GM12878 (cell line): Measurements from ENCODE around the gene RALB. TPM values are rescaled to one million over a fixed set of nuclear protein-coding genes. Genes with fewer than 3 reads are reported as not detected.

Experiments used
- ATAC-seq: fragments of 200-7000 bp; cut with Tn5 transposase; 3 replicates; pipeline ENCODE4 v1.9.1; 2020; ENCODE audit warnings: mild to moderate bottlenecking, moderate library complexity
- Bru-seq: library from RNA; stranded (reverse); fragments of 400-500 nt; gene quantifications from one replicate; lab custom pipeline; 2021; lab: Mats Ljungman, UMichigan
- BruChase-seq, 2 experiments: library from RNA; stranded (reverse); fragments of 400-500 nt; gene quantifications; one replicate each; lab custom pipeline; 2021; lab: Mats Ljungman, UMichigan
- BruUV-seq: library from RNA; stranded (reverse); fragments of 400-500 nt; replicated peaks from 2 replicates; lab custom pipeline; 2021; lab: Mats Ljungman, UMichigan
- CTCF ChIA-PET: fragments of 300-600 bp; sonication (Branson Sonifier 250); formaldehyde crosslinking; extraction: SDS; loops from one replicate; lab custom pipeline; 2021; ENCODE audit warnings: inconsistent platforms; lab: Yijun Ruan, JAX
- POLR2A ChIA-PET: fragments of 350-600 bp; formaldehyde crosslinking; extraction: SDS; loops from one replicate; lab custom pipeline; 2021; ENCODE audit warnings: inconsistent platforms; lab: Charles Lee
- RAD21 ChIA-PET: fragments of 300-600 bp; sonication (Branson Sonifier 250); formaldehyde crosslinking; loops from one replicate; lab custom pipeline; 2023; ENCODE audit warnings: antibody characterized with exemption; ENCODE audit not compliant: unreplicated experiment; lab: Charles Lee
- SMC1A ChIA-PET: fragments of 300-600 bp; sonication (Branson Sonifier 250); formaldehyde crosslinking; loops from one replicate; lab custom pipeline; 2023; ENCODE audit not compliant: unreplicated experiment, uncharacterized antibody; lab: Charles Lee
- DNase-seq: peaks from one replicate; pipeline ENCODE4 v3.0.0-alpha.2; 2011; ENCODE audit warnings: low read depth, low spot score
- FAIRE-seq: peaks from 3 replicates; lab custom pipeline; 2011; peaks lifted over from hg19 to GRCh38; lab: Jason Lieb, UNC
- H2AFZ ChIP-seq: 2 replicates; pipeline ENCODE4 v1.6.0; 2011; ENCODE audit warnings: low read depth, low read length, control low read depth; ENCODE audit not compliant: control insufficient read depth
- H3K27ac ChIP-seq: 2 replicates; pipeline ENCODE4 v1.5.1; 2011; ENCODE audit warnings: control low read depth; ENCODE audit not compliant: control insufficient read depth, insufficient read depth
- H3K27me3 ChIP-seq, 2 experiments: replicated peaks in 1 of 2; 2 replicates each; pipeline versions ENCODE4 v1.6.0 to v1.6.1; 2011; ENCODE audit warnings: low read length in 1 of 2; ENCODE audit not compliant: control insufficient read depth in 2 of 2, insufficient read depth in 2 of 2
- H3K36me3 ChIP-seq, 2 experiments: 2 replicates each; pipeline ENCODE4 v1.5.1; 2011; ENCODE audit warnings: low read length in 1 of 2; ENCODE audit not compliant: control insufficient read depth in 2 of 2, insufficient read depth in 2 of 2
- H3K4me1 ChIP-seq: 2 replicates; pipeline ENCODE4 v1.6.1; 2011; ENCODE audit warnings: mild to moderate bottlenecking, low read length, moderate library complexity, mixed read lengths; ENCODE audit not compliant: control insufficient read depth, insufficient read depth
- H3K4me2 ChIP-seq: 2 replicates; pipeline ENCODE4 v1.6.0; 2011; ENCODE audit warnings: control low read depth; ENCODE audit not compliant: control insufficient read depth, insufficient read depth
- H3K4me3 ChIP-seq: fragments of 200-600 bp; sonication (generic); 2 replicates; pipeline ENCODE4 v1.5.1; 2016
- H3K79me2 ChIP-seq: 2 replicates; pipeline ENCODE4 v1.6.0; 2011; ENCODE audit warnings: low read length; ENCODE audit not compliant: control insufficient read depth, insufficient read depth
- H3K9ac ChIP-seq: 2 replicates; pipeline ENCODE4 v1.8.0; 2011; ENCODE audit warnings: low read length, control low read depth, mixed read lengths; ENCODE audit not compliant: control insufficient read depth, insufficient read depth
- H3K9me3 ChIP-seq: replicated peaks from 3 replicates; pipeline ENCODE4 v1.5.1; 2011; ENCODE audit warnings: mild to moderate bottlenecking, low read length; ENCODE audit not compliant: control insufficient read depth, insufficient read depth
- H4K20me1 ChIP-seq: 2 replicates; pipeline ENCODE4 v1.6.0; 2011; ENCODE audit not compliant: control insufficient read depth, insufficient read depth
- CHD2 ChIP-seq: IDR thresholded peaks from 2 replicates; pipeline ENCODE4 v1.6.1; 2011; ENCODE audit warnings: low read depth, low read length, improper control_type of control experiment, borderline replicate concordance
- NFYB ChIP-seq: IDR thresholded peaks from 2 replicates; pipeline ENCODE4 v1.6.1; 2011; ENCODE audit warnings: low read depth, mild to moderate bottlenecking, low read length, improper control_type of control experiment, moderate library complexity; ENCODE audit not compliant: insufficient read depth
- WRNIP1 ChIP-seq: IDR thresholded peaks from 2 replicates; pipeline ENCODE4 v1.6.1; 2011; ENCODE audit warnings: low read depth, low read length, improper control_type of control experiment, borderline replicate concordance
- ZNF622 ChIP-seq: fragments of 450-650 bp; IDR thresholded peaks from 2 replicates; pipeline ENCODE4 v1.6.1; 2017; ENCODE audit warnings: mild to moderate bottlenecking, inconsistent platforms
- WGBS: methylation state at CpG from one replicate; pipeline ENCODE4 v1.1.6; 2016; ENCODE audit warnings: low lambda C conversion rate; ENCODE audit not compliant: insufficient replicate concordance, insufficient coverage; ENCODE audit errors: missing lambda C conversion rate; 5-methylcytosine and 5-hydroxymethylcytosine counted together
- in situ Hi-C: fragments of 300-500 bp; cut with MboI; formaldehyde crosslinking; loops from 9 replicates; pipeline ENCODE4 v1.14.3; 2018; ENCODE audit warnings: mixed read lengths
- intact Hi-C: fragments of 100-400 bp; cut with micrococcal nuclease; formaldehyde crosslinking; loops from one replicate; pipeline ENCODE4 v1.14.2; 2022; ENCODE audit not compliant: unreplicated experiment
- long read RNA-seq, 2 experiments: library from polyadenylated mRNA; unstranded; transcript quantifications; one replicate each; pipeline ENCODE4 v2.0.0, GENCODE V29; 2019 to 2020
- polyA minus RNA-seq, 3 experiments: library from RNA; depleted of rRNA, polyadenylated mRNA; stranded (reverse); fragments of >200 nt; gene quantifications; 2 replicates each; pipeline ENCODE4 v1.2.3, GENCODE V29; 2011
- polyA plus RNA-seq, 11 experiments: library from polyadenylated mRNA; depleted of rRNA in 4 of 11; unstranded in 6 of 11; stranded (reverse) in 5 of 11; fragments of >200 nt; fragmentation: Nextera tagmentation in 4 of 11; fragmentation: Illumina TruSeq in 1 of 11; extraction: Ambion mirVana in 4 of 11; extraction: Trizol in 1 of 11; gene quantifications; 1 replicate in 1 of 11; 2 replicates in 10 of 11; pipeline versions ENCODE4 v1.2.1 to v1.2.3, GENCODE V29; 2011 to 2016; ENCODE audit warnings: inconsistent platforms in 2 of 11, missing spikeins in 2 of 11, low read depth in 1 of 11
- total RNA-seq, 4 experiments: library from RNA; depleted of rRNA in 3 of 4; stranded (reverse); fragments of >200 nt in 3 of 4; fragmentation: Illumina TruSeq in 1 of 4; extraction: Trizol in 1 of 4; gene quantifications; 2 replicates each; pipeline versions ENCODE4 v1.2.1 to v1.2.3, GENCODE V29; 2013 to 2021
- TF ChIP-seq, protein P1 (sequence below): fragments of 150-350 bp; IDR thresholded peaks from 2 replicates; pipeline ENCODE4 v1.6.1; 2014; ENCODE audit warnings: mild to moderate bottlenecking, low read depth, low read length
- TF ChIP-seq, protein P2 (sequence below): fragments of 450-650 bp; IDR thresholded peaks from 2 replicates; pipeline ENCODE4 v1.6.1; 2016; ENCODE audit warnings: mild to moderate bottlenecking
- TF ChIP-seq, protein P3 (sequence below): fragments of 450-650 bp; IDR thresholded peaks from 2 replicates; pipeline ENCODE4 v1.6.1; 2016; ENCODE audit warnings: mild to moderate bottlenecking, moderate library complexity, borderline replicate concordance

The RALB gene, protein sequence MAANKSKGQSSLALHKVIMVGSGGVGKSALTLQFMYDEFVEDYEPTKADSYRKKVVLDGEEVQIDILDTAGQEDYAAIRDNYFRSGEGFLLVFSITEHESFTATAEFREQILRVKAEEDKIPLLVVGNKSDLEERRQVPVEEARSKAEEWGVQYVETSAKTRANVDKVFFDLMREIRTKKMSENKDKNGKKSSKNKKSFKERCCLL
- total RNA-seq (2013; cell fraction: nucleolus; rRNA removed): 11.1 and 12.0 TPM in 2 replicates
- 21.3 and 26.6 TPM in 2 replicates for total RNA-seq (2014; rRNA removed)
- 23.5 and 24.7 TPM in 2 replicates for total RNA-seq (2014; rRNA removed; fragmentation: Illumina TruSeq; extraction: Trizol)
- 21.7 and 22.5 TPM in 2 replicates for total RNA-seq (2021)
- 25.6 TPM for polyA plus RNA-seq (2011; ENCODE audit: low read depth)
- 39.9 and 58.5 TPM in 2 replicates for polyA plus RNA-seq (2011; rRNA removed)
- polyA plus RNA-seq (2011; cell fraction: cytosol; rRNA removed): 23.2 and 27.7 TPM in 2 replicates
- 12.5 and 12.6 TPM in 2 replicates for polyA plus RNA-seq (2011; cell fraction: nucleus; rRNA removed)
- polyA plus RNA-seq (2012): 33.2 and 42.0 TPM in 2 replicates
- polyA plus RNA-seq (2014; fragmentation: Illumina TruSeq; extraction: Trizol): 36.6 and 40.7 TPM in 2 replicates
- polyA plus RNA-seq (2014; fragmentation: Nextera tagmentation; extraction: Ambion mirVana): 10 to 100 TPM in 1 of 2 experiments, 1 to 10 TPM in 1; 8.3 to 15.9 TPM
- 18.6 and 23.6 TPM in 2 replicates for polyA plus RNA-seq (2014; rRNA removed)
- 10 to 100 TPM; 47.6 to 54.0 TPM for polyA plus RNA-seq (2016; fragmentation: Nextera tagmentation; extraction: Ambion mirVana)
- 14.6 and 17.8 TPM in 2 replicates for polyA minus RNA-seq (2011; rRNA and poly(A)+ RNA removed)
- 7.1 and 10.8 TPM in 2 replicates for polyA minus RNA-seq (2011; cell fraction: cytosol; rRNA and poly(A)+ RNA removed)
- polyA minus RNA-seq (2011; cell fraction: nucleus; rRNA and poly(A)+ RNA removed): 3.9 and 6.3 TPM in 2 replicates
- percentile 84 among the genes with signal in this experiment for Bru-seq, nascent RNA
- percentile 86 among the genes with signal in this experiment for BruChase-seq, experiment 1, labeled RNA remaining after a 6-hour chase
- percentile 81 among the genes with signal in this experiment for BruChase-seq, experiment 2, labeled RNA remaining after a 2-hour chase
- long read RNA-seq, experiment 1, transcript RALB-201 (5 exons, 2,344 nt): major isoform, 20 of 44 reads
- long read RNA-seq, experiment 1, transcript RALB-203 (5 exons, 1,252 nt): minor isoform, 12 of 44 reads
- long read RNA-seq, experiment 1, partial matches to known transcripts: 9 of 44 reads
- long read RNA-seq, experiment 1, other reads (novel, unspliced or antisense): 2 of 44 reads
- long read RNA-seq, experiment 2, transcript RALB-203 (5 exons, 1,252 nt): minor isoform, 51 of 166 reads
- long read RNA-seq, experiment 2, transcript RALB-201 (5 exons, 2,344 nt): major isoform, 87 of 166 reads
- long read RNA-seq, experiment 2, partial matches to known transcripts: 17 of 166 reads
- long read RNA-seq, experiment 2, other reads (novel, unspliced or antisense): 11 of 166 reads

DNA sequence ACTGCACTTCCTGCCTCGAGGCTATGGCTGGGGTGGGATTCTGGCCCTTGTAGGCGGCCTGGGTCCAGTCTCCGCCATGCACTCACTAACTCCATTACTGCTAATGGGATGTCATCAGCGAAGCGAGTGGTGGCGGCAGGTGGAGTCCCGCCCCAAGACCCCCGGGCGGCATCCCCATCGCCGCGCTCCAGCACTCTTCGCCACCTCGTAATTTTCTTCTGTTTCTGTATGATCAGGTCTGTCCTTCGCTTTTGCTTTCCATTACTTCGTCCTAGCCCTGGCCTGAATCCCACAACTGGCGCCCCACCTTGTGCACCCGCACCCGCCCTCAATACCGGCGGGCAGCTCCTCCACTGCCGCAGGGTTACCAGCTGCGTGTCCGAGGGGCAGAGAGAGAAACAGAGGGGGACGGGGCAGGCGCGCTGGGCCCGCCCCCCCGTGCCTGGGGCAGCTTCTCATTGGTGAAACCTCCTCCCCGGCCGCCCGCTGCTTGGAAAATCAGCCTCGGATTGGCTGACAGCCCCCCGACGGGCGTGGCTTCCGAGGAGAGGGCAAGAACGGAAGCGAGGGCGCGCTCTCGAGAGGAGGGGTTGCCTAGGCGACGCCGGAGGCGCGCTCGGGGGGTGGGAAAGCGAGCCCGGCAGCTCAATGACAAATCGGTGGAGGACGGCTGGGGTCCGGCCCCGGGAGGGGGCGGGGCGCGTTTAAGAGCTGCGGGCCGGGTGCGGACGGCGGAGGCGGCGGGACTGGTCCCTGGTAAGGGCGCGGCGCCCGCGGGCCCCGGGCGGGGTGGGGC lies at the start of gene RALB:
Gene RALB, plus strand, starts transcription at position 628 of the 796 bp plus-strand sequence. CDS start 25,813 bp downstream, outside the sequence.
- BruUV-seq: no TSS peak
- ChIA-PET RAD21 (interaction anchor here (0.7 to 3.7 kb wide), 13 partner anchors 9 to 493 kb away, joined by 3 to 53 read pairs (median 4); partner anchors contain the start of genes PTPN4 and TMEM185B), POLR2A (interaction anchor here (0.6 to 2.6 kb wide), 9 partner anchors 11 to 493 kb away, joined by 3 to 22 read pairs (median 4); partner anchors contain the start of genes PTPN4 and TMEM185B), SMC1A (interaction anchor here (0.5 to 4.0 kb wide), 13 partner anchors 9 to 91 kb away, joined by 3 to 35 read pairs (median 5); no protein-coding TSS in a partner anchor), CTCF (interaction anchor here (0.6 to 5.0 kb wide), 14 partner anchors 10 to 221 kb away, joined by 3 to 33 read pairs (median 4); no protein-coding TSS in a partner anchor)
- peaks cover 33% of the 10 kb centered on the region for H3K79me2 ChIP-seq
- peak within 1 kb of the TSS; percentile 71 for H3K9ac ChIP-seq
- H2AFZ ChIP-seq: peak within 1 kb of the TSS; percentile 67
- peaks cover 7% of the 10 kb centered on the region; the same call in 1 of the 2 replicates for H3K4me1 ChIP-seq
- H3K9me3 ChIP-seq: peaks cover 3% of the 10 kb centered on the region; the same call in 1 of the 3 replicates
- under 1% methylated on average over 52 of the region's 71 CpGs for WGBS
- no peaks in the 10 kb centered on the region for H3K36me3 ChIP-seq
- intact Hi-C loops (loop anchor here (1.0 to 2.0 kb wide), 4 partner anchors 22 to 60 kb away; partner anchors contain the start of gene TMEM185B), in situ Hi-C loops (no loop called here)
- DNase-seq: peak; percentile 87
- H3K4me2 ChIP-seq: peak within 1 kb of the TSS; percentile 94
- no peaks in the 10 kb centered on the region for H4K20me1 ChIP-seq
- FAIRE-seq: peak; percentile 35
- peak within 1 kb of the TSS; percentile 51 for H3K27ac ChIP-seq
- peak within 1 kb of the TSS; percentile 91 for H3K4me3 ChIP-seq
- peak; percentile 96 for ATAC-seq
- no peaks in the 10 kb centered on the region for H3K27me3 ChIP-seq
- TF ChIP-seq, protein P1, sequence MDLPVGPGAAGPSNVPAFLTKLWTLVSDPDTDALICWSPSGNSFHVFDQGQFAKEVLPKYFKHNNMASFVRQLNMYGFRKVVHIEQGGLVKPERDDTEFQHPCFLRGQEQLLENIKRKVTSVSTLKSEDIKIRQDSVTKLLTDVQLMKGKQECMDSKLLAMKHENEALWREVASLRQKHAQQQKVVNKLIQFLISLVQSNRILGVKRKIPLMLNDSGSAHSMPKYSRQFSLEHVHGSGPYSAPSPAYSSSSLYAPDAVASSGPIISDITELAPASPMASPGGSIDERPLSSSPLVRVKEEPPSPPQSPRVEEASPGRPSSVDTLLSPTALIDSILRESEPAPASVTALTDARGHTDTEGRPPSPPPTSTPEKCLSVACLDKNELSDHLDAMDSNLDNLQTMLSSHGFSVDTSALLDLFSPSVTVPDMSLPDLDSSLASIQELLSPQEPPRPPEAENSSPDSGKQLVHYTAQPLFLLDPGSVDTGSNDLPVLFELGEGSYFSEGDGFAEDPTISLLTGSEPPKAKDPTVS: no peak
- peak; percentile 85; the same call in 1 of the 2 replicates for TF ChIP-seq CHD2
- TF ChIP-seq WRNIP1: no peak
- no peak for TF ChIP-seq ZNF622
- TF ChIP-seq, protein P2, sequence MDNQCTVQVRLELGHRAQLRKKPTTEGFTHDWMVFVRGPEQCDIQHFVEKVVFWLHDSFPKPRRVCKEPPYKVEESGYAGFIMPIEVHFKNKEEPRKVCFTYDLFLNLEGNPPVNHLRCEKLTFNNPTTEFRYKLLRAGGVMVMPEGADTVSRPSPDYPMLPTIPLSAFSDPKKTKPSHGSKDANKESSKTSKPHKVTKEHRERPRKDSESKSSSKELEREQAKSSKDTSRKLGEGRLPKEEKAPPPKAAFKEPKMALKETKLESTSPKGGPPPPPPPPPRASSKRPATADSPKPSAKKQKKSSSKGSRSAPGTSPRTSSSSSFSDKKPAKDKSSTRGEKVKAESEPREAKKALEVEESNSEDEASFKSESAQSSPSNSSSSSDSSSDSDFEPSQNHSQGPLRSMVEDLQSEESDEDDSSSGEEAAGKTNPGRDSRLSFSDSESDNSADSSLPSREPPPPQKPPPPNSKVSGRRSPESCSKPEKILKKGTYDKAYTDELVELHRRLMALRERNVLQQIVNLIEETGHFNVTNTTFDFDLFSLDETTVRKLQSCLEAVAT: 0 out of 2 replicates have a peak, but pooled peaks have one; percentile 45
- TF ChIP-seq NFYB: peak; percentile 79
- TF ChIP-seq, protein P3, sequence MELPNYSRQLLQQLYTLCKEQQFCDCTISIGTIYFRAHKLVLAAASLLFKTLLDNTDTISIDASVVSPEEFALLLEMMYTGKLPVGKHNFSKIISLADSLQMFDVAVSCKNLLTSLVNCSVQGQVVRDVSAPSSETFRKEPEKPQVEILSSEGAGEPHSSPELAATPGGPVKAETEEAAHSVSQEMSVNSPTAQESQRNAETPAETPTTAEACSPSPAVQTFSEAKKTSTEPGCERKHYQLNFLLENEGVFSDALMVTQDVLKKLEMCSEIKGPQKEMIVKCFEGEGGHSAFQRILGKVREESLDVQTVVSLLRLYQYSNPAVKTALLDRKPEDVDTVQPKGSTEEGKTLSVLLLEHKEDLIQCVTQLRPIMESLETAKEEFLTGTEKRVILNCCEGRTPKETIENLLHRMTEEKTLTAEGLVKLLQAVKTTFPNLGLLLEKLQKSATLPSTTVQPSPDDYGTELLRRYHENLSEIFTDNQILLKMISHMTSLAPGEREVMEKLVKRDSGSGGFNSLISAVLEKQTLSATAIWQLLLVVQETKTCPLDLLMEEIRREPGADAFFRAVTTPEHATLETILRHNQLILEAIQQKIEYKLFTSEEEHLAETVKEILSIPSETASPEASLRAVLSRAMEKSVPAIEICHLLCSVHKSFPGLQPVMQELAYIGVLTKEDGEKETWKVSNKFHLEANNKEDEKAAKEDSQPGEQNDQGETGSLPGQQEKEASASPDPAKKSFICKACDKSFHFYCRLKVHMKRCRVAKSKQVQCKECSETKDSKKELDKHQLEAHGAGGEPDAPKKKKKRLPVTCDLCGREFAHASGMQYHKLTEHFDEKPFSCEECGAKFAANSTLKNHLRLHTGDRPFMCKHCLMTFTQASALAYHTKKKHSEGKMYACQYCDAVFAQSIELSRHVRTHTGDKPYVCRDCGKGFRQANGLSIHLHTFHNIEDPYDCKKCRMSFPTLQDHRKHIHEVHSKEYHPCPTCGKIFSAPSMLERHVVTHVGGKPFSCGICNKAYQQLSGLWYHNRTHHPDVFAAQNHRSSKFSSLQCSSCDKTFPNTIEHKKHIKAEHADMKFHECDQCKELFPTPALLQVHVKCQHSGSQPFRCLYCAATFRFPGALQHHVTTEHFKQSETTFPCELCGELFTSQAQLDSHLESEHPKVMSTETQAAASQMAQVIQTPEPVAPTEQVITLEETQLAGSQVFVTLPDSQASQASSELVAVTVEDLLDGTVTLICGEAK: no peak
